ENCODE measurements around the gene CRYL1.

GRCh38 chr13:20369886-20370361, 155.7 kb downstream of the CRYL1 start:
- TF ChIP-seq CTCF (IDR thresholded peaks at IDR 0.05 in 2 of 3, conservative IDR thresholded peaks at IDR 0.05 in 1 of 3; ENCODE audit: borderline replicate concordance in 1 of 3, insufficient read depth in 1 of 3, low read depth in 2 of 3, low read length in 2 of 3), result no peak
- no peak for TF ChIP-seq POLR2A (IDR thresholded peaks at IDR 0.05; ENCODE audit: borderline replicate concordance, extremely low read depth, insufficient read depth, insufficient read length)
- TF ChIP-seq SP1 (IDR thresholded peaks at IDR 0.05; ENCODE audit: low read depth), result no peak
- no peak for TF ChIP-seq RAD21 (IDR thresholded peaks at IDR 0.05; ENCODE audit: low read depth)
- no peak for TF ChIP-seq EZH2 (IDR thresholded peaks at IDR 0.05)
- no peak for TF ChIP-seq POLR2AphosphoS5 (IDR thresholded peaks at IDR 0.05; ENCODE audit: low read depth, low read length)
- TF ChIP-seq YY1 (IDR thresholded peaks at IDR 0.05; ENCODE audit: extremely low read depth, insufficient replicate concordance, low read depth, low read length), result no peak
- TF ChIP-seq EGR1 (IDR thresholded peaks at IDR 0.05; ENCODE audit: low read depth), result no peak
- TF ChIP-seq ZNF274 (IDR thresholded peaks at IDR 0.05; ENCODE audit: low read depth, low read length), result no peak
- TF ChIP-seq, protein P1, sequence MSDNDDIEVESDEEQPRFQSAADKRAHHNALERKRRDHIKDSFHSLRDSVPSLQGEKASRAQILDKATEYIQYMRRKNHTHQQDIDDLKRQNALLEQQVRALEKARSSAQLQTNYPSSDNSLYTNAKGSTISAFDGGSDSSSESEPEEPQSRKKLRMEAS (IDR thresholded peaks at IDR 0.05), result no peak

All from HCT116 (cell line).